Bone marrow (tissue), 2 donors: ENCODE results near the gene PGD.

Experiments
- DNase-seq, 2 donors: peaks; one replicate each; lab custom pipeline; 2025; lab: John Stamatoyannopoulos, UW

Gene PGD

DNA sequence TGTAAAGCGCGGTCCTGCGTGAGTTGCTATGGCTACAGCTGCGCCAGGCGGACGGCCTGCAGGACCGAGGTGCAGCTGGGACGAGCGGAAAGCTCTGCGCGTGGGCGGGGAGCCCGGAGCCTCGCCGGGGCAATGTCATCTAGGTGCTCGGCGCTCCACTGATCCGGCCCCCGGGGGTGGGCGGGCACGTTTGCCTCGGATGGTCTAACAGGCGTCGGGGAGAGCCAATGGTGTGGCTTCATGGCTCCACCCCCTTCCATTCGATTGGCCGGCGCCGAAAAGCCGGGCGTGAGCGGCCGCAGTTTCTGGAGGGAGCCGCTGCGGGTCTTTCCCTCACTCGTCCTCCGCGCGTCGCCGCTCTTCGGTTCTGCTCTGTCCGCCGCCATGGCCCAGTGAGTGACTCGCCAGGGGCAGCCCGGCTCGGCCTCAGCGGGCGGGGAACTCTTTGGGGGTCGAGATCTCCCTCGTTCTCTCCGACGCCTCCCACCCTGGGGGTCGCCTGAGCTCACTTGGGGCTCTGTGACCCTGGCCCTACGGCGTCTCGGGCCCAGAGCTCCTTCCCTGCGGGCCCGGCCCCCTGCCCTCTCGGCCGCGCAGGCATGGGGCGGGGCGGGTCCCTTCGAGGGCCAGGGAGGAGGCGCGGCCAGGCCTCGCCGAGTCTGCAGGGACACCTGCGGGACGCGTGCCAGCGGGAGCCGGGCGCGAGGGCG is at the start of gene PGD:
TSS of gene PGD (plus strand) at position 331 of the 710 bp plus-strand sequence. CDS start at position 385, 54 bp downstream.
- peak; percentile 84 to 95 for DNase-seq

DNA sequence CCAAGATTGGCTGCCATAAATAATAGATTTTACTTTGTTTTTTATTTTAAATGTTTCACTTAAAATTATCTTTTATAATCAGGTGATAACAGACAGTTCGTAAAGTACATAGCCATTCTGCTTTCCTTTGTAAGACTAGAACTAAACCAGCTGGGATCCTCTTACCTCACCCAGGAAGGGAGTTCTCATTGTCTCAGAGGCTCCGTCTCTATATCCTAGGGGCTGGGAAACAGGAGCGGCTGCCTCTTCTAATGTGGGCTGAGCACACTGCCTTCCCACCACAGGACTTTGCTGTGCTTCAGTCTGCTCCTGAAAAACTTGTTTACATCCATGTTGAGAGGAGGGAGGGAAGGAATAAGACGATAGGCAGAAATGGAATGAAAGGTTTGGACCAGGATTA is 45.6 kb upstream of the PGD start:
- no peak for DNase-seq

DNA sequence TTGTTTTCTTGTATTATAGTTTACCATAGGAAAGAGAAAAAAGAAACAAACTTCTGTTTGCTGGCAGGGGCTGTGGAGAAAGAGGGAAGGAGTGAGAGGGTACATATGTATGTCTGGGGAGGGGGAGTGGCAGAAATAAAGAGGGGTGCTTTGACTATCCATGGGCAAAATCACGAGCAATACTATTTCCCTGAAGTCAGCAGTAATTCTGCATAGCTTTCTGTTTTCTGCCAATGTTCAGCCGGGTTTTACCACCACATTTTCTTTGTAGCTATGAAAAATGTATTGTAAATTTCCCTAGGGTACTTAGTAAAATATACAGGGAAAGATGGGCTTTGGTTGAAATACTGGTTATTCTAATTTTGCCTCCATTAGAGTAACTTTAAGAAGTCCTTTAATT is 45.2 kb upstream of the PGD start:
- no peak for DNase-seq

DNA sequence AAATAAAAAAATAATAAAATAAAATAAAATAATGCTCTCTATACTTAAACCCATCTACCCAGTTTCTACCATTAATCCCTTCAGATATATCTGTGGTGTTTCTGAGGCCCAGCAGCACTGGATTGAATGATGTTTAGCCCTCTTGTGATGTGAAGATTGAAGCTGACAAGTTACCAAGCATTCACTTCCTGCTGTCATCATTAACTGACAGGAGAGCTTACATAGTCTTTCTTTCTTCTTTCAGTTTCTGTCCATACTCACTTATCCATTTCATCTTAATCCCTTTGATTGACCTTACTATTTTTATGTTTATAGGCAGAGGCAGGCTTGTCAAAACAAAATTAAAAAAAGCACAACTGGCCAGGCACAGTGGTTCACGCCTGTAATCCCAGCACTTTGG is 38.8 kb upstream of the PGD start:
- DNase-seq, result no peak

DNA sequence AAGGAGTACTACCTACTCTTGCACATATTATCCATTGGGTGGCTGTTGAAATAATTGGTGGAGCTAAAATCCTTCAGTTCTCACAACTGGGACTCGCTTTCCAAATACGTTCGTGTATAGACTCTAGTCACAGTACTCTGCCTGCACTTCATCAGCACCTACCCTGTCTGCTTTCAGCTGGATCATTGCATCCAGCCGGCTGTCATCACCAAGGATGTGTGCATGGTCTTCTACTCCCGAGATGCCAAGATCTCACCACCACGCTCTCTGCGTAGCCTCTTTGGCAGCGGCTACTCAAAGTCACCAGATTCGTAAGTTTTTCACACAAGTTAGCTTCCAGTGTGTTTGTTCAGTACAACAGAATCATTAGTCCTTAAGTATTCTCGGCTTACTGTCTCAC is 37.3 kb upstream of the PGD start:
- DNase-seq, result no peak

DNA sequence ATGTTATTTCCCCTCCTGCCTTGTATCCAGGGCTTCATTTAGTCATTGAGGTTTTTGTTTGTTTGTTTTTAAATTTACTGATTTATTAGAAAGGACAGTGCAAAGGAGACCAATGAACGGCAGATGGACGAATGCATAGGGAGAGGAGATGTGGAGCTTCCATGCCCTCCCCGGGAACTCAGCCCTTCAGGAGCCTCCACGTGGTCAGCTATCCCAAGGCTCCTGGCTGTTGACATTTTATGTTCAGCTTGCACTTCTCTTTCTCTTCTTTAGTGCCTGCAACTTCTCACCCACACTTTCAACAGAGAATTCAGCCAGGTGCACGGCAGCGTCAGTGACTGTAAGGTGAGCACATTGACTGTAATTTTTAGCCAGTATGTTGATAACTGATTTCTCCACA is 30.7 kb upstream of the PGD start:
- no peak for DNase-seq

DNA sequence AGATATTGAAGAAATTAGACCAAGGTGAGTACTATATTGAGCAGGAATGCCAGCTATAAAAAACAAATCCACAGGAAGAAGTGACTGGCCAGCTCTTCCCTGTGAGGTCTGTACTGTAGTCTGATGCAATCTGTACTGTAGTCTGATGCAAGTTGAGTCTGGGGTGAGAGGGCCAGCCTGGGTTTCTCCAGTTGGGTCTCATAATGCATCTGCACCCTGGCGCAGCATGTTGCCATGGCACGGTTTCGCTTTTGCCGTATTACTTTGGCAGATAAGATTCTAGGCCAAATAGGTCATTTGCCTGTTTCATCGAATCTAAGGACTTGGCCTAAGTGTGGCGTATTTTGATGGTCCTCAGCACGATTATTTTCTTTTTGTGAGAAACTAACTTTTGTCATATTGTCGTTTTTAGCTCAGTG is 24.4 kb upstream of the PGD start:
- no peak for DNase-seq

DNA sequence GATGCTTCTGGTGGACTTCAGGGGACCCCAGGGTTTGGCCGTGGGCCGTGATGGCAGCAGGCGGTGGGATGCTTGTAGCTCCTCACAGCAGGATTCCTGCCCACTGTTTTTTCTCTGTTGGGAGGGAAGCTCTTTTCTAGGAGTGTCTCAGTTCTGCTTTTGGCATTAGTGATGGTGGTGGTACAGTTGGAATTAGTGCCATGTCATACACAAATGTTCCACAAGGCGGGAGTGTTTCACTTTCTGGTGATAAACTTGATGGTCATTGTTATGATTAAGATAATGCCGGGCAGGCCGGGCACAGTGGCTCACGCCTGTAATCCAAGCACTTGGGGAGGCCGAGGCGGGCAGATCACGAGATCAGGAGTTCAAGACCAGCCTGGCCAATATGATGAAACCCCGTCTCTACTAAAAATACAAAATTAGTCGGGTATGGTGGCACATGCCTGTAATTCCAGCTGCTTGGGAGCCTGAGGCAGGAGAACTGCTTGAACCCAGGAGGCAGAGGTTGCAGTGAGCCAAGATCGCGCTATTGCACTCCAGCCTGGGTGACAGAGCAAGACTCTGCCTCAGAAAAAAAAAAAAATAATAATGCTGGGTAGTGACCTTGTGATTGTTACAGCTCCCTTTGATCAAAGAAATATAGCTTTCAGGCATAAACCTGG is 21.4 kb upstream of the PGD start:
- peak; percentile 18 to 72 for DNase-seq

DNA sequence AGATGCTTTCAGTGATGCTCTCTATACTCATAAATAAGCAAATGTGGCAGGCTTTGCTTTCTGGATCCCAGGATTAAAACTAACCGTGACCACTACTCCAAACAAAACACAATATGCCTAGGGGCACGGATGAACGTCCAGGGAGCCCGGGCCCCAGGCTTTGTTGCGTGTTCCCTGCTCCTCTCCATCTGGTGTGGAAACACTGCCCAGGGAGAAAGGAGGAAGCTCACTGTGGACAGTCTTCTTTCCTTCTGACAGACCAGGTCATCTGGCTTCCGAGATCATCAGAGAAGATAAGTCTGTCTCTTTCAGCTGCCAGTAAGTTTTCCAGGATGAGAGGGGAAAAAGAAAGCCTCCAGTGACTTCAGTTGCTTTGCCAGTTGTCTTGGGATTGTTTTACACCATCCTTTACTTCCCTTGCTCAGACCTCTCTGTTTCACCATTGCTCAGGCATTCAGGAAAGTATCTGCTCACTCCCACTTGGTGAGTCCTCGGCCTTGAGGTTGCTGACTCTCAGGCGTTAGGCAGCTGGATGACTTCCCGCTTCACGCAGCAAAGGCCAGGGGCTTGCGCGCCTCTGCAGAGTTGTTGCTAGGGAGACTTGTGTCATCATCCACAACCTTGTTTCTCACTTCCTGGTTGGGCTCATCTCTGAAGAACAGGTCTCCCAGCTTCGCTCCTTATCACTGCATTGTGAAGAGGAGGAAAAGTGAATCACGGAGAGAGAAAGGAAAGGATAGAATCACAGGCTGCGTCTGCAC is 20.6 kb upstream of the PGD start:
- peak; percentile 16 to 34 for DNase-seq

DNA sequence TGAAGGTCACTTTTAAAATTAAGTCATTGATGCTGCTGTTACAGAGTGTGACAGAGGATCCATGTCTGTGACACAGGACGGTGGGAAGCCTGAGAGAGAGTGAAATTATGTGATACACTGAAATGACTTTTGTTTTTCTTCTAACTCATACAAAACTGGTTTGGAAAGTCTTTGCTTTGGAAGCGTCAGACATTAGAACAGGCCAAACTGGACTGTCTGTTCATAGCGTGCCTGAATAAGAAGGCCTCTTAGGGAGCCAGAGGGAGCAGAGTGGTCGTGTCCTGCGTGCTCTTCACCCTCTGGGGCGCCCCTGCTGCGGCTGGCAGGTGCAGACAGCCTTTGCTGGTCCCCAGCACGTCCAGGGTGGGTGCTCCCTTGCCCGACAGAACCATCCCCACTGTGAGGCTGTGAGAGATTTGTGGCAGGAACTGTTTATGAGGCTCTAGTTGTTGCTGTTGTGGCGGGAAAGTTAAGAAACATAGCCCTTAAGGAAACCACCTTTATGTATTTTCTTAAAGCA is 19.7 kb upstream of the PGD start:
- no peak for DNase-seq

DNA sequence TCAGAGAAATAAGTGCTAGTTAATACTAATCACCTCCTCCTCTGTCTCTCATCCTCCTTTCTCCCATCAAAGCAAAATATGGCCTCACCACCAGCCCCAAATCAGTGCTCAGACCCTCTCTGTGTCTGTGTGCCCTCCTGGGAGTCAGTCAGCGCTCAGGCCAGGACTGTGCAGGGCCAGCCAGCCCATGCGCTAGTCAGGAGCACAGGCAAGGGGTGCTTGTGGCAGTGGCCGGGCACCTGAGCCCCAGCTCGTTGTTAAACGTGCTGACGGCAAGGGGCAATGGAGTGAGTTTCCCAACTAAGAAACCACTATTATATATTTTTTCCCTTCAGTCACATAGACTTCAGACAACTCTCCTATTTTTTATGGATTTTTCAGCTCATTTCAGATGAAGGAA is 19.2 kb upstream of the PGD start:
- DNase-seq, result no peak

DNA sequence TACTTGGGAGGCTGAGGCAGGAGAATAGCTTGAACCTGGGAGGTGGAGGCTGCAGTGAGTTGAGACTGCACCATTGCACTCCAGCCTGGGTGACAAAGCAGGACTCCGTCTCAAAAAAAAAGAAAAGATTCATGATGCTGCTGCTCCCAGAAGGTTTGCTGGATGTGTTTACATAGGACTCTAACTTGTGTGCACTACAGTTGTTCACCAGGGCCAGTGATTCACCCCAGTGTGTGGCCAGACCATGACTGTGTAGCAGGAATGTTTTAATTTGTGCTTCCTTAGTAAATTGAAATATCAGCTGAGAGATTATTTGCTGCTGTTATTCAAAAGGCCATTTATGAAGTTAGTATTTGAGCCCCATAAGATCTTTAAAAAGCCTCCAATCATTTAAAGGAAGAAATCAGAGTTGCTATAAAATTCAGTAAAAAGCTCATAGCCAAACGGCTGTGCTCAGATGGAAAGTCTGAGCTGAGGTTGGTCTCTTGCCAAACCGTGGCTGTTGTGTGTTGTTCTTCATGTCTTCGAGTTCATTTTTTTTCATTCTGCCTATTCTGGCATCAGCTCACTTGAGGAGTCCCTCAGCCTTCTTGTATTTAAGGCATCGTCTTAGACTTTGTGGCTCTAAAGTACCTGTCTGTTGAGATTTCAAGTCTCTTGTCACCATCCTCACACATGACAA is 18.1 kb upstream of the PGD start:
- no peak for DNase-seq

DNA sequence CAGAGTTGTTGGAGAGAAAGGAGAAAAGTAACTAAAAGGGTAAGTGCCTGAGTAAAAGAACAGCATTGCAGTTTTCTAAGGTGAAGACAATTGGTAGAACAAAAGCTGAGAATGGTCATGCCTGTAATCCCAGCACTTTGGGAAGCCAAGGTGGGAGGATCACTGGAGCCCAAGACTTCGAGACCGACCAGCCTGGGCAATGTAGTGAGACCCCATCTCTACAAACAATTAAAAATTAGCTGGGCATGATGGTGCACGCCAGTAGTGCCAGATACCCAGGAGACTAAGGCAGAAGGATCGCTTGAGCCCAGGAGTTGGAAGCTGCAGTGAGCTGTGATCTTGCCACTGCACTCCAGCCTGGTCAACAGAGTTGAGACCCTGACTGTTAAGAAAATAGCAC is 15.2 kb upstream of the PGD start:
- DNase-seq, result no peak

DNA sequence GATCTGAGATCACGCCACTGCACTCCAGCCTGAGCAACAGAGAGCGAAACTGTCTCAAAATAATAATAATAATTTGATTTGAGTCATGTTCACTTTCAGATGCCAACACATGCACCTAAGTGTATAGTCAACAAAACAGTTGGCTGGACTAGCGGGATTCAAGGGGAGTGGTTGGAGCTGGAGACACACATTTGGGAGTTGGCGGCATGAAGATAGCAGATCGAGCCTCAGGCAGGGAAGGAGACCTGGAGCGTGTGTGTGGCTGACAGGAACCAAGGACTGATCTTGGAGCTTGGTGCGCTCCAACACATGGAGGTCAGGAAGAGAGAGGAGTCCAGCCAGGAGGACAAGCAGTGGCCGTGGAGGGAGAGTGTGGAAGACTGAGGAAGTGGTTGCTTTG is 14.6 kb upstream of the PGD start:
- no peak for DNase-seq

DNA sequence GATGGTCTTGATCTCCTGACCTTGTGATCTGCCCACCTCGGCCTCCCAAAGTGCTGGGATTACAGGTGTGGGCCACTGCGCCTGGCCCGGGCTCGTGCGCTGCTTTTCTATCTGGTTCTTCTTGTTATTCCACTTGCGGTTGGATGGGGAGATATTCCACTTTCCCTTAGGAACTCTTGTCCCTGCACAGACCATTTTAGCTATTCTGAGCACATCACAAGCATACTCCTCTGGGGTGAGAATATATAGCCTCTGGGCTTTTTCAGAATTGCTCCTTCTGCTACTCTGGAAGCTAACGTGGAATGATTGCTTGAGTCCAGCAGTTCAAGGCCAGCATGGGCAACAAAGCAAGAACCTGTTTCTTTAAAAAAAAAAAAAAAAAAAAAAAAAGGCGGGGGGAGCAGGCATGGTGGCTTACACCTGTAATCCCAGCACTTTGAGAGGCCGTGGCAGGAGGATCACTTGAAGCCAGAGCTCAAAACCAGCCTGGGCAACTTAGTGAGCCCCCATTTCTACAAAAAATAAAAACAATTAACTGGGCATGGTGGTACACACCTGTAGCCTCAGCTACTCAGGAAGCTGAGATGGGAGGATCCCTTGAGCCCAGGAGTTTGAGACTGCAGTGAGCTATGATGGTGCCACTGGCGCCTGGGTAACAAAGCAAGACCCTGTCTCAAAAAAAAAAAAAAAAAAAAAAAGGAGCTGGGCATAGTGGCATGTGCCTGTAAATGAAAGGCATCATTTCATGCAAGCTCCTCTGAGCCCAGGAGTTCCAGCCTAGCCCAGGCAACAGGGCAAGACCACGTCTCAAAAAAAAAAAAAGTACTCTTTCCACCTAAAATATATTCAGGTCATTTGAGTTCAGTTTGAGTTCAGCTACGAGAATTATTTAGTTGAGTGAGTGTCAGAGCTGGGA is 11.8 kb upstream of the PGD start:
- DNase-seq, result no peak

DNA sequence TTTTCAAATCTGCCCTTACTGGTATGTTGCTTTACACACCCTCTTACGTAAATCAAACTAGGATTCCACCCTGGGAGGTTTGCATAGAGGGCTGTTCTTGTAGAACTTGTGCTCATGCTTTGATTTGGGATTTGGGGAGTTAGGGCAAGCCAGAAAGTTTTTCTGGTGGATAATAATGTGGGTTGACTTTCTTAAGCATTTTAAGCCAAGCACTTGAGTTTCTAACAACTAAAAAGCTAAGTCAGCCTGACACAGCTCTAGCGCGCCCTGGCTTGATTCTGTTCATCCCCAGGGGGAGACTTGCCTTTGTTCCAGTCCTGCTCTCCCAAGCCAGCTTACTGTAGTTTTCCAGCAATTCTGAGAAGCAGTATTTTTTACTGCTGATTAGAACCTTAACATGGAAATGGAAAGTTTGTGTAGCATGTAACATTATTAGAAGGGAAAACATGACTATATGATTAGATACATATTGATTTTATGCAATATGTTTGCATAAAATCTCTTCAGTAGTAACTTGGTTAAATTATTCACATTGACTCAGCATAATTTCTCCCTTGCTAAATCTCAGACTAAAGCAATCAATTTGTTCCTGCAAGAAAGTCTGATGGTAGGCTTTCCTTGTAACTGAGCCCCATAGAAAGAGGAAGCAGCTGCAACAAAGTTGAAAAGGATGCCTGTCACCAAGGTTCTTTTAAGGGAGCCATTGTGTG is 11.0 kb upstream of the PGD start:
- DNase-seq, result peak in 1 of 2 donors; percentile 89

DNA sequence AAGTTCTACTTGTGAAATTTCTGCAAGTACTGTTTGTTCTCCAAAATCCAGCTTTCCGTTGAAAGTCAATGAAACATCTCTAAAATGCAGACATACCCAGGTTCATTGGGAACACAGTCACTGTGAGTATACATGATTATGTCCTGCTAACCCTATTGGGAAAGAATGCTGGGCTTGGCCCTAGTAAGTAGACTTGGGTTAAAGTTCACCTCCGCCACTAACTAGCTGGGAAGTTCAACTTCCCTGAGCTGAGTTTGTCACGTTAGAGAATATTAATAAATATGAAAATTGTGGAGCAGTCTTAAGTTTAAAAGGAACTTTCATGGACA is 10.5 kb upstream of the PGD start:
- no peak for DNase-seq

DNA sequence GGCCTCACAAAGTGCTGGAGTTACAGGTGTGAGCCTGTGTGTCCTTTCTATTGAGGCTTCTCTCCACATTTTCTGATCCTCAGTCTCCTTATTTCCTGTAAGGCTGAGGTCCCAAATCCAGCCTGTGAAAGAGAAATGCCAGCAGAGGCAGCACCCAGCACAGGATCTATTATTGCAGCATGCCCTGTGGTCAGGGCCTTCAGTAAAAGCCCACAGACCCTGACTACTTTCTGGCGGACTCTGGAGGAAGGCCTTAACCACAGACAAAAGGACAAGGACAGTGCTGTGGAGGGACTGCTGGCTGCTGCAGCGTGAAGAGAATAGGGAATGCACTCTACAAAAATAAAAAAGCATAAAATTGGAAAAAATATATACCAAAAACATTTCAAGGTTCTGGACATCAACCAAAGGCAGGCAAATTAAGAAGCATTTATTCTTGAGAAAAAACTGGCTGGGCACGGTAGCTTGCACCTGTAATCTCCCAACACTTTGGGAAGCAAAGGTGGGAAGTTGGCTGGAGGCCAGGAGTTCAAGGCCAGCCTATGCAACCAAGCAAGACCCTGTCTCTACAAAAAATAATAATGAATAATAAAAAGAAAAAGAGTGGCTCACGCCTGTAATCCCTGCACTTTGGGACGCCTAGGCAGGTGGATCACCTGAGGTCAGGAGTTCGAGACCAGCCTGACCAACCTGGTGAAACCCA is 9.4 kb upstream of the PGD start:
- DNase-seq, result no peak

DNA sequence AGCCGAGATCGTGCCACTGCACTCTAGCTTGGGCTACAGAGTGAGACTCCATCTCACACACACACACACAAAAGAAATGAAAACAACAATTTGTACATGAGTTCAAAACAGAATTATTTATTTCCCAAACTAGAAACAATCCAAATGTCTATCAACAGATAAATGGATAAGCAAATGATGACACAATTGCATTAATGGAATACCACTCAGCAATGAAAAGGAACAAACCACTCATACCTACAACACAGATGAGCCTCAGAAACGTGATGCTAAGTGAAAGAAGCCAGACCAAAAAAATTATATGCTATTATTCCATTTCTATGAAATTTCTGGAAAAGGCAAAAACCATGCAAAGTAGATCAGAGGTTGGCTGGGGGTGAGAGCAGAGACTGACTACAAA is 2.0 kb upstream of the PGD start:
- no peak for DNase-seq

DNA sequence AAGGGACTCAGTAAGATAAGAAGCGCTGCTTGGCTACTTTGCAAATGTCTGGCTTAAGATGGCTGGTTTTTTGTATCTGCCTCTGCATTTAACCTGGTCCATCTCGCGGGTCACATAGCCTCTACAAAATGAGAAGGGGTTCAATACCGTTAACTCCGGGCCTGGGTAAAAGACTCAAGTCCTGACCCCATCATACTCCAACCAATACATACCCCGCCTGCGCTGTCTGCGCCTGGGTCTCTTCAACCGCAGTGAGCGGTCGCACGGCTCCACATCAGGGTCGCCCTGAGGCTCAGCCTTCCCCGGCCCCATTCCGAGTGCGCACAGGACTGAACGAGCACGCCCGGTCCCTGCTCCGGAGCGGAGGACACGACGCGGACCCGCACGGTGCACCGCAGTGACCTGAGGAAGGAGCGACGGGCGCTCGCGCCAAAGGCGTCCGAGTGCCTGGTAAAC is 558 bp upstream of the PGD start:
- no peak for DNase-seq
